GM10847 (cell line): ENCODE results near the gene FANCG.

Experiments used
- POLR2A ChIP-seq: IDR thresholded peaks from 2 replicates; pipeline ENCODE4 v1.6.1; 2011; ENCODE audit not compliant: insufficient read length; ENCODE audit errors: extremely low read depth

FANCG gene

DNA sequence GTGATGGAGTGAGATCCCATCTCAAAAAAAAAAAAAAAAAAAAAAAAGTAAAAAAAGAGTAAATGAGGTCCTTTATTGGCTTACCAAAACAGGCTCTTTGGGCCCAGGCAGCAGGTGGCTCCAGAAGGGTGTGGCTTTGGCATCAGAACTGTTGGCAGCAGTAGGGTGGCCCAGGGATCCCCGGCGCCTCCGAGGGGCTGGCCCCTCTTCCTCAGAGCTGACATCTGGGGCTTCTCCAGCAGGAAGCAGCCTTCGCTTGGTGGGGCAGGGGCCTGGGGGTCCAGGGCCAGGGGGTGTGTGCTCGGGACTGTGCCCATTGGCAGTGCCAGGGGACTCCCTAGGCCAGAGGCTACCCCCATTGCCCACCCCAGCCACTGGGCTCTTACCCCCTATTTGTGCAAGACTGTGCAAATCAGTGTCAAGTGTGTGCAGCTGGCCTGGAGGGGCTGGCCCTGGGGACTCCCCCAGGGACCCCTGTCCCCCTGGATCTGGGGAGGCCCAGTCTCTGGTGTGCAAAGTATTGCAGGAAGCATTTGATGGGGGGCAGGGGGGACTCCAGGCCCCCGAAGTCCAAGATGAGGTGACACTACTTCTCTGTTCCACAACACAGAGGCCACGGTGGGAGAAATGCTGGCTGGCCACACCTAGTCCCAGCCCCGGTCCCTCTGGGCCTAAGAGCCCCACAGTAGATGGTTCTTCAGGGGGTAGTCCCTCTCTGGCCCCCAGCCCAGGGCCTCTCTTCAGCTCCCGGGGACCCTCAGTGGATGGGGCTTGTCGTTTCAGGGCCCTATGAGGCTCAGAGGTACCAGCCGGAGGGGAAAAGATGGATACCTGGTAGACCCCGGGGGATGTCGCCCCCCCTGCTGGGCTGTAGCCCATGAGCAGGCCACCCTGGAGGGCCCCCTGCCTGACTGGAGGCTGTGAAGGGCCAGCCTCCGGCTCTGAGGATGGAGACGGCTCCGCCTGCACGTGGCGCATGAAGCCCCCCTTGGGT is 27.9 kb upstream of the FANCG start:
- TF ChIP-seq POLR2A: no peak

DNA sequence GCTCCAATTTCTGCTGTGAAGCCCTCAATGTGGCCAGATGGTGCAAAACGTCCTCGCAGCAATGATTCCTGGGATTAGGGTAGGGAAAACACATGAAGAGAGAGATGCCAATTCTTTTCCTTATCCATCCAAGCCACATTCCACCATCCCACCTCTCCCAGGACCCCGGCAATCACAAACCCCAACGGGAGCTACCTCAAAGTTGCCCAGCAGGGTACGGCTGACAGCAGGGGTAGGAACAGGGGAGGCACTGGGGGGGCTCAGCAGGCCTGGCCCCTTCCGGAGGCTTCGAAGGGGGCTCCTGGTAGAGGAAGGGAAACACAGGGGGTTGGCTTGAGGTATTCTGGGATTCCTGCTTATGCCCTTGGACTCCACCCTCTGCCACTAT is 26.6 kb upstream of the FANCG start:
- TF ChIP-seq POLR2A: no peak

DNA sequence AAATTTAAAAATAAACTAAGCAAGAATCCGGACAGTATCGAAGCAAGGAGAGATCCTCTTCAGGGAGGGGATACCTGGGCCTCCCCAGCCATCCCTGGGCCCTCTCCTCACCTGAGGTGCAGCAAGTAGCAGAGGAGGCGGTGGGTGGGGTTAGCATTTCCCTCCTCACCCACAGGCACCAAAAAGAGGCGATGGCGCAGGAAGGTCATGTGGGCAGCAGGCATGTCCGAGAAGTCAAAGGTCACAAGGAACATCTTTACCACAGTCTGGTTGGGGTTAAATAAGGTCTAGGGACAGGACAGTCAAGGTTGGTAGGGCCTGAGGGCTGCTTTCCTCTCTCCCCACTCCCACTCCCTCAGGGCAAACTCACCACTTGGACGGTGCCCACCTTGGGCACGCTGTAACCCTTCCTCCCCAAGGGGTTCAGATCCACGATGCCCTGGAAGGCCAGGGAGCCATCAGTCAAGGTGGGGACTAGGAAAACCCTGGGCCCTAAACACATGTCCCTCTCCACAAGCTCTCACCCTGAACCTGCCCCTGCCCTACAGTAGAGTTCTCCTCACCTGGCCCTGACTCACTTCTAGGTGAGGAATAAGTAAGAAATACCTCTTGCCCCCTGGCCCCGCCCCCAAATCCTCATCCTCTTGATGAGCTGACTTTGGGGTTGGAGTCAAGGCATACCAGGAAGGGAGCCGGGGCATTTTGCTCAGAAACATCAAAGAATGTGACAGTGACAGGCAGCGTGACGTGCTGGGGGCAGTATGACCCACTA is 26.0 kb upstream of the FANCG start:
- TF ChIP-seq POLR2A: no peak

DNA sequence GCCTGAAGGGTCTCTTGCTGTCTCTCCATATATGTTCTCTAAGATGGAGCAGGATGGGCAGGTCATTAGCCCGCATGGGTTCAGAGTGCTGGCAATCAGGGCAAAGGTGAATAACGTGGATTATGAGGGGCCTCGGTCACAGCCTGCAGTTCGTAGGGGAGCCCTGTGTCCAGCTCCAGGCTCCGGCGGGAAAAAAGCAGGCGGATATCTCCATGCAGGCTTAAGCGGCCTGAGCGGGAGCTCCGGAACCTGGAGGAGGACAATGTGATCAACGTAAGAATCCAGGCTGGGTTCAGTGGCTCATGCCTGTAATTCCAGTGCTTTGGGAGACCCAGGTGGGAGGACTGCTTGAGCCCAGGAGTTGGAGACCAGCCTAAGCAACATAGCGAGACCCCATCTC is 25.4 kb upstream of the FANCG start:
- TF ChIP-seq POLR2A: no peak

DNA sequence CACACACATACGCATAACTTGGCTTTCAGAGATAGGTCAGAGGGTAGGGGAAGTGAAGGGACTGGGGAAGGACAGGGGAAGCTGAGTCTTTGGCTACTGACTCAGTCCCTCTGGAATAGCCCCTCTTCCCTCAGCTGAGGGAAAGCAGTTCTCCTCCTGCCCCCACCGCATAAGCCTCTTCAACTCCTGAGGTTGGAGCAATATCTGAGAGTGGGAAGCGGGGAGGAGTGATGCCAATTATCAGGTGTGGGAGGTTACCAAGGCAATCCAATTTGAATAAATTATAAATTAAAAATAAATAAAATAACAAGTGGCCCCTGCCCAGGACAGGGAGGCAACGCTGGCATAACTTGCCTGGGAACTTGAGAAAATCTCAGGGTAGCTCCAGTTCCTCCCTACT is 24.8 kb upstream of the FANCG start:
- TF ChIP-seq POLR2A: no peak

DNA sequence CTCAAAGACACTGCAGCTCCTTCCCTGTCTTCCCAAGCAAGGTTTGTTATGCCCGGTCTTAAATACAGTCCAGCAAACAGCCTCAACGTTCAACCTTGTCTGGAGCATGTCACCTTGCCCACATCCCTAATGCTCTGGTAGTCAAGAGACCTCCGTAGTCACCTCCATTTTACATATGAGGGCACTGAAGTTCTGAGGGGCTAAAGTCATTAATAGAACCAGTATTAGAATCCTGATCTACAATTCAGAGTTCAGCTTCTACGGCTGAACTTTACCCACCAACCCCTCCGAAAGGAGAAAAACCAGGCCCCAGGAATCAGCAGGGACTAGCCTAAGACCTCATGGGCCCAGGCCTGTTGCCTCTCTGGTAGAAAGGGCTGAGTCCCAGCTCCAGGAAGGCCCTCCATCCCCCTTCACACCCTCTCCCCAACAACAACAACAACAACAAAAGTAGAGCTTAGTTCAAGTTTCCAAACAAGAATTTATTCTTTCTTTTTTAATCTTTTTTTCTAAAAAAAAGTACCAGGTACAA is 24.0 kb upstream of the FANCG start:
- TF ChIP-seq POLR2A: no peak

DNA sequence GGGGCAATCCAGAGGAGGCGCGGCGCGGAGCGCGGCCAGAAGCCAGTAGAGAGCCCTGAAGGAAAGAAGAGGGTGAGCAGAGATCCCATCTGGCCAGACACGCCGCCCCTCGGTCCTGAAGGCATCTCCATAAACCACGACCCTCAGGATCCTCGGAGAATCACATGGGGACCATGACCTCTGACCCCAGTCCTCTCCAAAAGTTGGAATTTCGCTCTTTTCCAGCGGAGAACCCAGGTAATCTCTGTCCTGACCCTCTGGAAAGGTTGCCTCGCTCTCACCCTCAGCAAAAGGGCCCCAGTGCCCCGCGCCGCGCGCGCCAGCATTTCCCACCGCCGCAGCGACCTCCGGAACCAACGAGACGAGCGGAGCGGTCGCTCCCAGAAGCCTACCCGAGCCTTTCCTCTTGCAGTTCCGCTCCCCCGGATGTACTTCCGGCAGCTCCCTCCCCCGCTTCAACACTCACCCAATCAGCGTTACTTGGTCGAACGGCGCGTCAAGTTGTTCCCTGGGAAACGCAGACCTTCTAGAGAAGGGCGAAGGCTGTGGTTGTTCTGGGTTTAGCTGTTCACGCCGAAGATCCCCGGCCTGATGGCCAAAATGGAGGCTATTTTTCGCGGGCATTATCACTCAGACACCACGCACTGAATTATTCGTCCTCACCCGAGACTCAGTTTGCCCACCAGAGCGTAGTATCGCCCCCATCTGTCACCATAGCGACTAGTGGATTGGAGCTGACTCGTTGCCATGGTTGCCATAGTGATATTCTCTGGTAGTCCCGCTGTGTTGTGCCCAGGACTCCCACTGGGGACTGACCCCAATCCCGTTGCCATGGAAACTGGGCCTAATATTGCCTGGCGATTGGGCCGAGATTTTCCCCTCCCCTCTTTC is 23.3 kb upstream of the FANCG start, which contains the start of gene STOML2:
Gene STOML2, minus strand, starts transcription at position 363 of the 891 bp plus-strand sequence. Its CDS starts 37 bp downstream, at position 326.
- TF ChIP-seq POLR2A: peak; percentile 80

DNA sequence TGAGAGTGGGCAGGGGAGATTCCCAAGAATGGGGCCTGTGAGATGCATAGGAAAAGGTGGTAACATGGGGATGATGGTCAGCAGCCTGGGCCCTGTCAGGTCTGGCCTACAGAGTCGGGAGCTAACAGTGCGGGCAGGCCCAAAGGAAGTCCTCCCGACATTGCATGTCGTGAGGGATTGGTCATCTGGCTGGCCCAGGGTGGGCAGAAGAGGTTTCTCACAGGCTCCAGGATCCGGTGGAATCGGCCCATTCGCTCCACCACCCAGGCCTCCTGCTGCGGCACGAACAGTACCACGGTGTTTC is 22.7 kb upstream of the FANCG start:
- no peak for TF ChIP-seq POLR2A

DNA sequence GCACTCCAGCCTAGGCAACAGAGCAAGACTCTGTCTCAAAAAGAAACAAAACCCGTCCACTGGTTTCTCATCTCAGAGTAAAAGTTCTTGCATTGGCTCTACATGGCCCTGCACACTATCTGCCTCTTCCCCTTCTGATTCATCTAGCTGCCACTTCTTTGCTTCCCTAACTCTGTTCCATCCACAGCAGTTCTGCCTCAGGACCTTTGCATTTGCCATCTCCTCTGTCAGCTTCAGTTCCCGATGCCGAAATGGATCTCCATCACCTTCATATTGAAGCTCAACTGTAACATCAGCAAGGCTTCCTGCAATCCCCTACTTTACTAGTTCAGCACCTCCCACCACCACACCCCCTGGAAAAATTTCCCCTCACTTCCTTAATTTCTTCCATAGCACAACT is 17.8 kb upstream of the FANCG start:
- TF ChIP-seq POLR2A: no peak

DNA sequence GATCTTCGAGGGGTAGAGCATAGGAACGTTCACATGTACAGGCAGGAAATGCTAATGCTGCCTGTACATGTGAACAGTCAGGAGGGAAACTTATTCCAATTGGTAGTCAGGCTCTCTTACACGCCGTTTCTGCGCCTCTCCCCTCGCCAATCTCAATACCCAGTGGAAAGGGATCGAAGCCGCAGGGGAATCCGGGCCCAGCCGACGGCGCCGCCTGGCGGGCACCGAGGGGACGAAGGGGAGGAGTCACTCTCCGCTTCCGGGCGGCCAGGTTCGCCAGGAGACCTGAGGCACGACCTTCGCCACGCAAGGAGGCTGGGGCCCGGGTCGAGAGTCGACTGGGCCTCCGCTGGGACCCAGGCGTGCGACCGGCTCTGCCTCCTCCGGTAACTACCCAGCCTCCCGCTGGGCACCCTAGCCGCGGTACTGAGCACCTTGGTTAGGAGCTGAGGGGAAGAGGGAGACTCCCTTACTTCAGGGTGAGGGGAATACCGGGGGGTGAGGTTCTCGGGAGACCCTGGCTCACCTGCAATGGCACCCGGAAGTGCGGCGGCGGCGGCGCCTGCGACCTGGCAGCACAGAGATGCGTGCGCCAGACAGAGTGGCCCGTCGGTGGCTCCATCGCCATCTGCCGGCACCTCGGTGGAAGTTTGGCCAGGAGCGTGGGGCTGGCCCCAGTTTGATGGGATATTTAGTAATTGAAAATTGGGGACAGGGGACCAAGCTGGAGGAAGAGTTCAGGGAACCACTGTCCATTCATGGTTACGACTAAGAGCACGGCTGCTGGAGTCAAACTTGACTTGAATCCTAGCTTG is 16.5 kb upstream of the FANCG start, which contains the start of gene PIGO:
Gene PIGO, minus strand, starts transcription at position 557 of the 815 bp plus-strand sequence. CDS start 1,026 bp downstream, outside the sequence.
- peak; percentile 72 for TF ChIP-seq POLR2A

DNA sequence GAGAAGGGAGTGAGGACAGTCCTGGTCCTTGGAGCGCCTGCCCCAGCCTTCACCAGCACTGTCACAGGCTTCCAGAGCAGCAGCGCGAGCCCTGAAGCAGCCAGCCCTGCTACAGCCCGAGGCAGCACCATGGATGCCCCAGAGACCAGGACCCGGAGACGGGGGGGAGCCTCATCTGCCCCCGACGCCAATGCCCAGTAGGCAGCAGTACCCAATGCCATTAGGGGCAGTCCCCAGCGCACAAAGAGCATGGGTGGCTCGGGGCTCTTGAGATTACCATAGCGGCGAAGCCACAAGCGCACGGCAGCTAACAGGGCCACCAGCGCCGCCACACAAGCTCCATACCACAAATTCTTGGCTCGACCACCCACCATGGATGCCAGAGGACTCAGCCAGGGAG is 11.8 kb upstream of the FANCG start:
- TF ChIP-seq POLR2A: no peak

DNA sequence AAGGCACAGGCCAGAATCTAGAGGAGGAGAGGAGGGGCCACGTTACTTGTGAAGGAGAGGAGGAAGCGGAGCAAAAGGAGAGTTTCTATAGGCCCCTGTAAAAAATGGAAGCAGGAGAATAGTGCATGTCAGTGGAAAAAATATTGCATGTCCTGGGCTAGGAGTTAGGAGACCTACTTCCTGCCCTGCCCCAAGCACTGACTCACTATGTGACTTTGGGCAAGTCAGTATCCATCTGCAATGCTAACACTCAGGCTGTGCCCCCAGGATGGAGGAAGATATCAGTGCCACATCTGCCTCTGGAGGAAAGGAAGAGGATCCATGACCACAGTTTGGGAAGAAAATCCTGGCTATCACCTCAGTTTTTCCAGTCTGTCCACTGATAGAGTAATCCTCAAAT is 9.7 kb upstream of the FANCG start:
- no peak for TF ChIP-seq POLR2A

DNA sequence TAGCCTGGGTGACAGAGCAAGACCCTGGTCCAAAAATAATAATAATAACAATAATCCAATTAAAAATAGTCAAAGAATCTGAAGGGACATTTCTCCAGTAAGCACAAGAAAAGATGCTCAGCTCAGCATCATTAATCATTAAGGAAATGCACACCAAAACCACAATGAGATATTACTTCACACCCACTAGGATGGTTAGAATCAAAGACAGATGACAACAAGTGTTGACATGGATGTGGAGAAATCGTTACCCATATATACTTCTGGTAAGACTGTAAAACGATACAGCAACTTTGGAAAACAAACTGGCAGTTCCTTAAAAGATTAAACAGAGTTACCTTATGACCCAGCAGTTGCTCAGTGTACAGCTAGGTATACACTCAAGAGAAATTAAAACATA is 5.3 kb upstream of the FANCG start:
- TF ChIP-seq POLR2A: no peak

DNA sequence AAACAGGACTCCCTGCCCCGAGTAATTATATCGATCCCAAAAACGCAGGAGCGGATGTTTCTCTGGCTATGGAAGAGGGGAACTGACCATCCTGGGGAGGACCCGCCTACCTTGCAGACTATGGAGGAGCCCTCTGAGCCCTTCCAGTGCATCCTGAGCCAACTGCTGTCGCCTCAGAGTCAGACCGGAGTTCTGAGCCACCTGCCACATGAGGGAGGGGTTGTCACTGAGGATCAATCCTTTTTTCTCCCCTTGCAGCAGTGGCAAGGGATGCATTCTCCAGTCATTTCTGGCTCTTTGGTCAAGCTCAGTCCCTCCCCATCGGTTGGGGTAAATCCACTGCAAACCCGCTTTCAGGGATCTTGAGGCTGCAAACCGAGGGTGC is 709 bp downstream of the FANCG start:
- no peak for TF ChIP-seq POLR2A
